Measurements from ENCODE around the gene HOXC13.

HOXC13 gene

GRCh38 chr12:53928054-53928835 is 10.4 kb upstream of the HOXC13 start:
- no peak overlapping the region for H3K27ac ChIP-seq (ENCODE audit: low read depth in 2 of 2, low read length in 2 of 2)
- H3K36me3 ChIP-seq (ENCODE audit: control insufficient read depth in 2 of 2, insufficient read depth in 2 of 2, low read length in 2 of 2) = no peaks in the 10 kb centered on the region
- no peak overlapping the region for H3K9ac ChIP-seq (ENCODE audit: low read depth in 1 of 2, low read length in 2 of 2)
- H3K9me3 ChIP-seq (ENCODE audit: control insufficient read depth in 2 of 2, low read length in 2 of 2) = no peaks in the 10 kb centered on the region
- no peaks in the 10 kb centered on the region for H3K4me1 ChIP-seq (ENCODE audit: control insufficient read depth in 2 of 2, insufficient read depth in 2 of 2, low read length in 2 of 2)
- peaks cover 82 to 84% of the 10 kb centered on the region in 2 donors for H3K27me3 ChIP-seq (ENCODE audit: control insufficient read depth in 2 of 2, insufficient read depth in 2 of 2, low read length in 2 of 2)
- no peak overlapping the region for H3K4me3 ChIP-seq (ENCODE audit: low read length in 2 of 2)

- no peaks in the 10 kb centered on the region for H3K4me1 ChIP-seq (ENCODE audit: control insufficient read depth in 2 of 2, insufficient read depth in 2 of 2, low read length in 2 of 2)
- H3K9ac ChIP-seq (ENCODE audit: low read depth in 1 of 2, low read length in 2 of 2) = no peak overlapping the region
- no peak overlapping the region for H3K27ac ChIP-seq (ENCODE audit: low read depth in 2 of 2, low read length in 2 of 2)
- no peaks in the 10 kb centered on the region for H3K9me3 ChIP-seq (ENCODE audit: control insufficient read depth in 2 of 2, low read length in 2 of 2)
- H3K27me3 ChIP-seq (ENCODE audit: control insufficient read depth in 2 of 2, insufficient read depth in 2 of 2, low read length in 2 of 2) = peaks cover 81 to 82% of the 10 kb centered on the region in 2 donors
- no peaks in the 10 kb centered on the region for H3K36me3 ChIP-seq (ENCODE audit: control insufficient read depth in 2 of 2, insufficient read depth in 2 of 2, low read length in 2 of 2)
- H3K4me3 ChIP-seq (ENCODE audit: low read length in 2 of 2) = no peak overlapping the region
Observed at GRCh38 chr12:53929527-53929926, 9.1 kb upstream of the HOXC13 start.

GRCh38 chr12:53930591-53931255 is 7.9 kb upstream of the HOXC13 start:
- H3K36me3 ChIP-seq (ENCODE audit: control insufficient read depth in 2 of 2, insufficient read depth in 2 of 2, low read length in 2 of 2) = no peaks in the 10 kb centered on the region
- H3K4me1 ChIP-seq (ENCODE audit: control insufficient read depth in 2 of 2, insufficient read depth in 2 of 2, low read length in 2 of 2) = no peaks in the 10 kb centered on the region
- H3K9me3 ChIP-seq (ENCODE audit: control insufficient read depth in 2 of 2, low read length in 2 of 2) = no peaks in the 10 kb centered on the region
- no peak overlapping the region for H3K4me3 ChIP-seq (ENCODE audit: low read length in 2 of 2)
- no peak overlapping the region for H3K27ac ChIP-seq (ENCODE audit: low read depth in 2 of 2, low read length in 2 of 2)
- H3K27me3 ChIP-seq (ENCODE audit: control insufficient read depth in 2 of 2, insufficient read depth in 2 of 2, low read length in 2 of 2) = peaks cover 79 to 84% of the 10 kb centered on the region in 2 donors
- no peak overlapping the region for H3K9ac ChIP-seq (ENCODE audit: low read depth in 1 of 2, low read length in 2 of 2)

DNA sequence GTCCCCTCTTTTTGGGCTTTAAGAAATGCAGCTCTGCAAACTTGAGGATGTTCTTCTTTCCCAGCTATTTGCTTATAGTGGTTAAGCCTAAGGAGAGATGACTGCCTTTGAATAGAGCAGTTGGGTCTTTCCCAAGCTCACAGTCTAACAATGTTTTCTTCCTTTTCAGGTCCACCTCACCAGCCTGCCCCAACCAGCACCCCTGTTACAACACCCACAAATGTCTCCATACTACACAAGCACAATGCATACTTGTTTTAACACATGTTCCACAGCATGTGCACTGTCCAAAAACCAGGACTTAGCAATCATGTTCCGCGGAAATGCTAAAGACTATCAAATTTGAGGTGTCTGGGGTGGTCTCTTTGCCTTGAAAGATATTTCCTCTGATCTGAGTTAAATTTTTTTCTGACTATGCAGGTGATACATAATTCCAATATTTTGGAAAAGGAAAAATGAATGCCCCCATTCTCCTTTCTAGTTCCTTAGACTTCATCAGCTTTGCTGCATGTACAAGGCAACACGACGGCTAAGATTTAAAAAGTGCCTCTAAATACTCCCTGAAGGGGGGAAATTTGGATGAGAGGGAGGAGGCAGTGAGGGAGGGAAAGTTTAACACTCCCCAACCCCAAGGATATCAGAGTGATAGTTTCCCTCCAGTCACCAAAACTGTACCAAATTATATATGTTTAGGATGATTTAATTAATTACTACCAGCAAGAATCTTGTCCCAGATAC is 6.6 kb upstream of the HOXC13 start:
- peaks cover 77 to 81% of the 10 kb centered on the region in 2 donors for H3K27me3 ChIP-seq (ENCODE audit: control insufficient read depth in 2 of 2, insufficient read depth in 2 of 2, low read length in 2 of 2)
- no peak overlapping the region for H3K4me3 ChIP-seq (ENCODE audit: low read length in 2 of 2)
- H3K9ac ChIP-seq (ENCODE audit: low read depth in 1 of 2, low read length in 2 of 2) = no peak overlapping the region
- H3K36me3 ChIP-seq (ENCODE audit: control insufficient read depth in 2 of 2, insufficient read depth in 2 of 2, low read length in 2 of 2) = no peaks in the 10 kb centered on the region
- no peaks in the 10 kb centered on the region for H3K9me3 ChIP-seq (ENCODE audit: control insufficient read depth in 2 of 2, low read length in 2 of 2)
- no peaks in the 10 kb centered on the region for H3K4me1 ChIP-seq (ENCODE audit: control insufficient read depth in 2 of 2, insufficient read depth in 2 of 2, low read length in 2 of 2)
- H3K27ac ChIP-seq (ENCODE audit: low read depth in 2 of 2, low read length in 2 of 2) = no peak overlapping the region

DNA sequence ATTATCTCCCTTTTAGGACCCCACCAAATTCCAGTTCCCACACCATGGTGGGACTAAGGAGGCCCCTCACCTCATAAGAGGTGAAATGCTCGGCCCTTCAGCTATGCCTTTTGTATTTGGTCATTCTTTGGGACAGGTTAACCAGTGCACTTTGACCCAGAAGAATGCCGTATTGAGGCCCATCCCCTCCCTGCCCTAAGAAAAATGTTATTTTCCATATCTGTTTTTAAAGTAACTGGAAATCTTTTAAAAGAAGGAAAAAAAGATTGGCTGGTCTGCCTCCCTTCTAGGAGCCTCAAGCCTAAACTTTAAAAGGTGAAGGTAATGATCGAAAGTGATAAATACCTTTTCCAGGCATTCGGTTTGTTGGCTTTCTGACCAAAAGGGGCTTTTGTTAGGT is 5.7 kb upstream of the HOXC13 start:
- H3K27me3 ChIP-seq (ENCODE audit: control insufficient read depth in 2 of 2, insufficient read depth in 2 of 2, low read length in 2 of 2) = peaks cover 78 to 84% of the 10 kb centered on the region in 2 donors
- no peak overlapping the region for H3K9ac ChIP-seq (ENCODE audit: low read depth in 1 of 2, low read length in 2 of 2)
- no peaks in the 10 kb centered on the region for H3K9me3 ChIP-seq (ENCODE audit: control insufficient read depth in 2 of 2, low read length in 2 of 2)
- H3K27ac ChIP-seq (ENCODE audit: low read depth in 2 of 2, low read length in 2 of 2) = no peak overlapping the region
- no peaks in the 10 kb centered on the region for H3K36me3 ChIP-seq (ENCODE audit: control insufficient read depth in 2 of 2, insufficient read depth in 2 of 2, low read length in 2 of 2)
- no peaks in the 10 kb centered on the region for H3K4me1 ChIP-seq (ENCODE audit: control insufficient read depth in 2 of 2, insufficient read depth in 2 of 2, low read length in 2 of 2)
- no peak overlapping the region for H3K4me3 ChIP-seq (ENCODE audit: low read length in 2 of 2)

DNA sequence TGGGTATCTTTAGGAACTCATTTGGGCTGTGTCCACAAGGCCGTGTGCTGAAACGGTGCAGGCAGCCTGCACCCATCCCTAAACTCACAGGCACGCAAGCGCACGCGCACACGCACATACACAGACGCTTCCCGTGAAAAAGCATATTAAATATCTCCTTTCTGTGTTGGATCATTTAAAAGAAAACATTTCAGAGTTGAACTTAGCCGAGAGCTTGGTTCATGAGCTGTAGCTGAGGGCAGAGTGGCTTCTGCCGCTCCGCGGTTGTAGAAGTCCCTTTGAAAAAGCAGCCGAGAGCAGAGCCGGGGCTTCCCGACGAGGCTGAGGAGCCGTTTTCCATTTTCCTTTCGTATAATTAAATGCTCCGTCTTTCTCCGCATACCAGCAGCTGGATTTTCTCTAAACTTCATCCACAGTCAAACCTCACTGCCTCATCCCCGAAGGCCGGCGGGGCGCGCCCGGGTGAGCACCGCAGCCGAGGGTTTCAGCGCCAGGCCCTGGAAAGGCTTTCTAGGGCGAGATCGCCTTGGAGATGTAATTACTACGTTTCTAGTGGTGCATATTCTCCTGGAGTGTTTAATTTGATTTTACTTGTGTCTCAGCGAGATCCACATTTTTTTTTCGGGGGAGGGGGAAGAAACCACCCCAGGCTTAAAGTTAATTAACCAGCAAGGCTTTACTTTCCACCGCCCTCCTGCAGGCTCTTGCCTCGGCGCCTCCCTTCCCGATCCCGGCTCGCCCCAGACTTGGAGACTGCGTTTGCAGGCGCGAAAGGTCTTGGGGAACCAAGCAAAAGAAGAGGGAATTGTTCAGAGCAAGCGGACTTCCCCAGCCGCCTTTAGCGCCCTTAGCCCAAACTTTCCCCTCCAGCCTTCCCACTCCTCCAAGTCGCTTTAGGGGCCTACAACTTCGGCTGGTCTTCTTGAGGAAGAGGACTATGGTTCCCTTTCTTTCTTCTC is 3.0 kb upstream of the HOXC13 start:
- no peaks in the 10 kb centered on the region for H3K9me3 ChIP-seq (ENCODE audit: control insufficient read depth in 2 of 2, low read length in 2 of 2)
- H3K36me3 ChIP-seq (ENCODE audit: control insufficient read depth in 2 of 2, insufficient read depth in 2 of 2, low read length in 2 of 2) = no peaks in the 10 kb centered on the region
- H3K9ac ChIP-seq (ENCODE audit: low read depth in 1 of 2, low read length in 2 of 2) = no peak overlapping the region
- H3K27me3 ChIP-seq (ENCODE audit: control insufficient read depth in 2 of 2, insufficient read depth in 2 of 2, low read length in 2 of 2) = peaks cover 70 to 73% of the 10 kb centered on the region in 2 donors
- H3K27ac ChIP-seq (ENCODE audit: low read depth in 2 of 2, low read length in 2 of 2) = no peak overlapping the region
- H3K4me3 ChIP-seq (ENCODE audit: low read length in 2 of 2) = no peak overlapping the region
- no peaks in the 10 kb centered on the region for H3K4me1 ChIP-seq (ENCODE audit: control insufficient read depth in 2 of 2, insufficient read depth in 2 of 2, low read length in 2 of 2)

DNA sequence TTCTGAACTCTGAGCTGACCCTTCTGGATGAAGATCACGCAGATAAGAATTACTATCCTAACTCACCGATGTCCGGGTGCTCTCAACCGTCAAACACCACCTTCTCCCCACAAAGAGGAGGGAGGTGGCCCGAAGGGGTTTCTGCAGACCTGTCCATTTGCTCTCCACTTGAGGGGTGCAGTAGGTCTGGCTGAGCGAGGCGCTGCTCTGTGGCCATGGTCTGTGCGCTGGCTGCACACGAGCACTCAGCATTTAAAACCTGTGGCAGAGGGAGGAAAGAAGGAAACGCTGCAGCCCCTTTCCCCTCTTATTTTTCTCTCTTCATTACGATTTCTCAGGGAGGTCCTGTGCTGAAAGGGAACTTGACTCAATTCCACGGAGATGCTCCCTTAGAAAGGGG is 1.5 kb upstream of the HOXC13 start:
- Histone ChIP-seq H3K9ac (ENCODE audit: low read depth in 1 of 2, low read length in 2 of 2) (no peak overlapping the region), H3K9me3 (ENCODE audit: control insufficient read depth in 2 of 2, low read length in 2 of 2) (no peaks in the 10 kb centered on the region), H3K4me1 (ENCODE audit: control insufficient read depth in 2 of 2, insufficient read depth in 2 of 2, low read length in 2 of 2) (no peaks in the 10 kb centered on the region), H3K4me3 (ENCODE audit: low read length in 2 of 2) (no peak overlapping the region), H3K27me3 (ENCODE audit: control insufficient read depth in 2 of 2, insufficient read depth in 2 of 2, low read length in 2 of 2) (peaks cover 68 to 78% of the 10 kb centered on the region in 2 donors), H3K27ac (ENCODE audit: low read depth in 2 of 2, low read length in 2 of 2) (no peak overlapping the region), H3K36me3 (ENCODE audit: control insufficient read depth in 2 of 2, insufficient read depth in 2 of 2, low read length in 2 of 2) (no peaks in the 10 kb centered on the region)

DNA sequence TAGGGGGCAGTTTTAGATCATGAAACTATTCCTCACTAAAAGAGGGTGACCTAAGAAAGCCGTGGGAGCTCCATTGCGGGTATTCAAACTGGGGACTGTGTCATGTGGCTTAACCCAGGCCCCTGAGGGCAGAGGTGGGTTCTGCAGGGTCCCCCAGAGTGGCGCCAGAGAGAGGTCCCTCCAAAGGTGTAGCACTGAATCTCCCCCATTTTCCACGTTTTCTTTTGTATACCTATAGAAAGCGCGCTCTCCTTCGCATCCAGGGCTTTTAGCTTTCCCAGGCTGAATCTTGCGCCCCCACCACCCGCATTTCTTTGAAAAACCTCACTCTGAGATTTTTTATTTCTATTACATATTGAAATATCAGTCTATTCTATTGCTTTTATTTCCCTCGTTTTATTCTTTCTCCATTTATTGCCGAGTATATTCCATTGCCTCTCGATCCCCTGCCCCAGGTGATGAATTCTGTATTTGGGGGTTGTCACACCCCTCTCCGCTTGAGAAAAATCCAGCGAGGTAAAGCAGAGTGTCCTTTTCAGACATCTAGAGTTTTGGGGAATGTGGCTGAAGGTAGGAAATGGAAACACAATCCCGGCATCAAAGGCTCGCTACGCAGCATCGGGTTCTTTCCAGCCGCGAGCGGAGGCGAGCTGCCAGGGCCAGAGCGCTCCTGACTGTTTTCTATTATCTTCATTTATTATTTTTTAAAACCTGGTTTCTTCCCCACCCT is 870 bp upstream of the HOXC13 start:
- Histone ChIP-seq H3K9ac (ENCODE audit: low read depth in 1 of 2, low read length in 2 of 2) (no peak overlapping the region), H3K27me3 (ENCODE audit: control insufficient read depth in 2 of 2, insufficient read depth in 2 of 2, low read length in 2 of 2) (peaks cover 67 to 76% of the 10 kb centered on the region in 2 donors)

More for the DNA sequence above, 870 bp upstream of the HOXC13 start:
- Histone ChIP-seq H3K4me1 (ENCODE audit: control insufficient read depth in 2 of 2, insufficient read depth in 2 of 2, low read length in 2 of 2) (no peaks in the 10 kb centered on the region), H3K4me3 (ENCODE audit: low read length in 2 of 2) (no peak overlapping the region), H3K27ac (ENCODE audit: low read depth in 2 of 2, low read length in 2 of 2) (no peak overlapping the region), H3K36me3 (ENCODE audit: control insufficient read depth in 2 of 2, insufficient read depth in 2 of 2, low read length in 2 of 2) (no peaks in the 10 kb centered on the region), H3K9me3 (ENCODE audit: control insufficient read depth in 2 of 2, low read length in 2 of 2) (no peaks in the 10 kb centered on the region)

All from mucosa of rectum (tissue), 2 donors.